Astrocyte (in vitro differentiated cells and primary cell): Measurements from ENCODE around the gene NCF4. TPM values are rescaled to one million over a fixed set of nuclear protein-coding genes. Genes with fewer than 3 reads are reported as not detected.

Experiments
- DNase-seq: peaks from one replicate; pipeline ENCODE4 v3.0.0-alpha.2; 2010; ENCODE audit warnings: low read depth
- FAIRE-seq: peaks from 2 replicates; lab custom pipeline; 2011; peaks lifted over from hg19 to GRCh38; lab: Jason Lieb, UNC
- H2AFZ ChIP-seq: 2 replicates; pipeline ENCODE4 v1.6.0; 2012; ENCODE audit warnings: low read depth, low read length, inconsistent platforms
- H3K27ac ChIP-seq: 2 replicates; pipeline ENCODE4 v1.5.1; 2011; ENCODE audit warnings: low read depth, low read length, inconsistent platforms
- H3K27me3 ChIP-seq: 2 replicates; pipeline ENCODE4 v1.6.0; 2011; ENCODE audit warnings: low read length, inconsistent platforms; ENCODE audit not compliant: insufficient read depth
- H3K36me3 ChIP-seq: 2 replicates; pipeline ENCODE4 v1.5.1; 2011; ENCODE audit warnings: low read length, inconsistent platforms; ENCODE audit not compliant: insufficient read depth
- H3K4me1 ChIP-seq: 2 replicates; pipeline ENCODE4 v1.5.1; 2011; ENCODE audit warnings: low read length, inconsistent platforms; ENCODE audit not compliant: insufficient read depth
- H3K4me2 ChIP-seq: 2 replicates; pipeline ENCODE4 v1.6.0; 2012; ENCODE audit warnings: low read length, inconsistent platforms
- H3K4me3 ChIP-seq: 2 replicates; pipeline ENCODE4 v1.5.1; 2011; ENCODE audit warnings: low read depth, mild to moderate bottlenecking, low read length, inconsistent platforms; ENCODE audit not compliant: insufficient read depth
- H3K79me2 ChIP-seq: 2 replicates; pipeline ENCODE4 v1.6.0; 2012; ENCODE audit warnings: mild to moderate bottlenecking, low read length, inconsistent platforms; ENCODE audit not compliant: insufficient read depth
- H3K9ac ChIP-seq: 2 replicates; pipeline ENCODE4 v1.6.0; 2012; ENCODE audit warnings: mild to moderate bottlenecking, low read length, inconsistent platforms
- H3K9me3 ChIP-seq: 2 replicates; pipeline ENCODE4 v1.5.1; 2012; ENCODE audit warnings: low read depth, mild to moderate bottlenecking, low read length, inconsistent platforms; ENCODE audit not compliant: insufficient read depth
- H4K20me1 ChIP-seq: 2 replicates; pipeline ENCODE4 v1.6.0; 2012; ENCODE audit warnings: low read length, inconsistent platforms; ENCODE audit not compliant: insufficient read depth
- H3K27ac Mint-ChIP-seq: one replicate; pipeline ENCODE4 v1.8.0; 2021; ENCODE audit warnings: mild to moderate bottlenecking, mixed read lengths; ENCODE audit not compliant: unreplicated experiment
- H3K27me3 Mint-ChIP-seq: one replicate; pipeline ENCODE4 v1.8.0; 2021; ENCODE audit warnings: low read depth, mixed read lengths; ENCODE audit not compliant: unreplicated experiment
- H3K36me3 Mint-ChIP-seq: one replicate; pipeline ENCODE4 v1.8.0; 2021; ENCODE audit warnings: low read depth, mixed read lengths; ENCODE audit not compliant: unreplicated experiment
- H3K4me1 Mint-ChIP-seq: one replicate; pipeline ENCODE4 v1.8.0; 2021; ENCODE audit warnings: low read depth, mixed read lengths; ENCODE audit not compliant: unreplicated experiment
- H3K4me3 Mint-ChIP-seq: one replicate; pipeline ENCODE4 v1.8.0; 2021; ENCODE audit warnings: mild to moderate bottlenecking, moderate library complexity, mixed read lengths; ENCODE audit not compliant: unreplicated experiment
- H3K9me3 Mint-ChIP-seq: one replicate; pipeline ENCODE4 v1.8.0; 2021; ENCODE audit warnings: mild to moderate bottlenecking, mixed read lengths; ENCODE audit not compliant: unreplicated experiment
- EZH2 ChIP-seq: IDR thresholded peaks from 2 replicates; pipeline ENCODE4 v1.6.1; 2012; ENCODE audit warnings: mild to moderate bottlenecking, low read length, inconsistent platforms; ENCODE audit not compliant: insufficient read depth
- total RNA-seq: library from RNA; stranded (reverse); gene quantifications from 2 replicates; pipeline ENCODE4 v1.2.1, GENCODE V29; 2021
- TF ChIP-seq, protein P1 (sequence below): IDR thresholded peaks from 2 replicates; pipeline ENCODE4 v1.5.1; 2011; ENCODE audit warnings: low read depth, mild to moderate bottlenecking, inconsistent platforms, low read length, moderate library complexity; ENCODE audit not compliant: insufficient read depth

NCF4 gene
- total RNA-seq, 1 donor from 2014 or later, result not detected

GRCh38 chr22:36839356-36840073 lies 21.3 kb upstream of the NCF4 start:
- Histone ChIP-seq H3K4me1 (no peaks in the 10 kb centered on the region), H3K9ac (no peak overlapping the region), H2AFZ (no peak overlapping the region), H3K27ac (no peak overlapping the region), H3K79me2 (no peaks in the 10 kb centered on the region), H4K20me1 (no peaks in the 10 kb centered on the region), H3K27me3 (peaks cover 6% of the 10 kb centered on the region), H3K4me3 (no peak overlapping the region), H3K4me2 (no peak overlapping the region), H3K9me3 (no peaks in the 10 kb centered on the region), H3K36me3 (no peaks in the 10 kb centered on the region)
- Mint-ChIP-seq H3K36me3 (no peaks in the 10 kb centered on the region), H3K27ac (peak overlapping the region; percentile 2), H3K27me3 (peaks cover 40% of the 10 kb centered on the region), H3K4me3 (no peak overlapping the region), H3K4me1 (peaks cover 14% of the 10 kb centered on the region), H3K9me3 (peaks cover 12% of the 10 kb centered on the region)
- FAIRE-seq (no peak), DNase-seq (no peak)
- no peak for TF ChIP-seq EZH2
- TF ChIP-seq, protein P1, sequence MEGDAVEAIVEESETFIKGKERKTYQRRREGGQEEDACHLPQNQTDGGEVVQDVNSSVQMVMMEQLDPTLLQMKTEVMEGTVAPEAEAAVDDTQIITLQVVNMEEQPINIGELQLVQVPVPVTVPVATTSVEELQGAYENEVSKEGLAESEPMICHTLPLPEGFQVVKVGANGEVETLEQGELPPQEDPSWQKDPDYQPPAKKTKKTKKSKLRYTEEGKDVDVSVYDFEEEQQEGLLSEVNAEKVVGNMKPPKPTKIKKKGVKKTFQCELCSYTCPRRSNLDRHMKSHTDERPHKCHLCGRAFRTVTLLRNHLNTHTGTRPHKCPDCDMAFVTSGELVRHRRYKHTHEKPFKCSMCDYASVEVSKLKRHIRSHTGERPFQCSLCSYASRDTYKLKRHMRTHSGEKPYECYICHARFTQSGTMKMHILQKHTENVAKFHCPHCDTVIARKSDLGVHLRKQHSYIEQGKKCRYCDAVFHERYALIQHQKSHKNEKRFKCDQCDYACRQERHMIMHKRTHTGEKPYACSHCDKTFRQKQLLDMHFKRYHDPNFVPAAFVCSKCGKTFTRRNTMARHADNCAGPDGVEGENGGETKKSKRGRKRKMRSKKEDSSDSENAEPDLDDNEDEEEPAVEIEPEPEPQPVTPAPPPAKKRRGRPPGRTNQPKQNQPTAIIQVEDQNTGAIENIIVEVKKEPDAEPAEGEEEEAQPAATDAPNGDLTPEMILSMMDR, result no peak

DNA sequence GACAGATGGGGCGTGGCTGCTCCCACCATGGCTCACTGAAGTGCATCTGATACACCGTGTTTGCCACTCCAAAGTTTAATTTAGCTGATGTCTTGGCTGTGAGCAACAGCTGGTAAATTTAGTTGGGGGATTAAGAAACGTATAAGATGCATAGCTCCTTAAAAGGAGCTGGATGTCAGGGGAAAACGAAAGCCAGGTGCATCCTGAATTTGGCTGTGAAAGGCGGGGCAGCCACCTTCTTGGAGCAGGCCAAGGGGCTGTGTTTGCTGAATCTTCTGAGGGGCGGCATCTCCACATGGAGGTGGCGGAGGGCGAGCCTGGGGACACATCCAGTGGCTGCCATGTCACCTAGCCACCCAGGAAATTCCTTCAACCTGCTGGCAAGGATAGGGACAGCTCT lies 20.7 kb upstream of the NCF4 start:
- Histone ChIP-seq H3K4me3 (no peak overlapping the region), H3K4me2 (no peak overlapping the region), H3K36me3 (no peaks in the 10 kb centered on the region), H3K9ac (no peak overlapping the region), H3K4me1 (no peaks in the 10 kb centered on the region), H3K27me3 (peaks cover 10% of the 10 kb centered on the region), H3K27ac (no peak overlapping the region), H4K20me1 (no peaks in the 10 kb centered on the region), H3K79me2 (no peaks in the 10 kb centered on the region), H2AFZ (no peak overlapping the region), H3K9me3 (no peaks in the 10 kb centered on the region)
- no peak for FAIRE-seq
- Mint-ChIP-seq H3K4me1 (peaks cover 14% of the 10 kb centered on the region), H3K4me3 (no peak overlapping the region), H3K27me3 (peaks cover 46% of the 10 kb centered on the region), H3K9me3 (peaks cover 12% of the 10 kb centered on the region), H3K36me3 (no peaks in the 10 kb centered on the region), H3K27ac (no peak overlapping the region)
- TF ChIP-seq EZH2, result no peak
- TF ChIP-seq, protein P1, result no peak
- no peak for DNase-seq

- Histone ChIP-seq H3K27ac (no peak overlapping the region), H3K9me3 (no peaks in the 10 kb centered on the region), H4K20me1 (no peaks in the 10 kb centered on the region), H3K36me3 (no peaks in the 10 kb centered on the region), H3K27me3 (peaks cover 31% of the 10 kb centered on the region), H3K79me2 (no peaks in the 10 kb centered on the region), H3K4me2 (no peak overlapping the region), H2AFZ (no peak overlapping the region), H3K9ac (no peak overlapping the region), H3K4me3 (no peak overlapping the region), H3K4me1 (no peaks in the 10 kb centered on the region)
- Mint-ChIP-seq H3K9me3 (no peaks in the 10 kb centered on the region), H3K4me1 (no peaks in the 10 kb centered on the region), H3K27me3 (peaks cover 81% of the 10 kb centered on the region), H3K27ac (no peak overlapping the region), H3K36me3 (no peaks in the 10 kb centered on the region), H3K4me3 (no peak overlapping the region)
- no peak for DNase-seq
- no peak for FAIRE-seq
- TF ChIP-seq, protein P1, result no peak
- no peak for TF ChIP-seq EZH2
Measured at GRCh38 chr22:36846271-36846670, 14.5 kb upstream of the NCF4 start.
